ENCODE results near the gene IFNL4. TPM values are rescaled to one million over a fixed set of nuclear protein-coding genes. Genes with fewer than 3 reads are reported as not detected.
"Not testable (repeated sequence)": the region's sequence is repeated elsewhere in the genome, so short reads cannot be mapped to it uniquely, and the experiment has no call there.

IFNL4 gene
- total and polyA plus RNA-seq, 2 donors (not counting 1 experiment from before 2014, with no cell fraction given), result not detected

DNA sequence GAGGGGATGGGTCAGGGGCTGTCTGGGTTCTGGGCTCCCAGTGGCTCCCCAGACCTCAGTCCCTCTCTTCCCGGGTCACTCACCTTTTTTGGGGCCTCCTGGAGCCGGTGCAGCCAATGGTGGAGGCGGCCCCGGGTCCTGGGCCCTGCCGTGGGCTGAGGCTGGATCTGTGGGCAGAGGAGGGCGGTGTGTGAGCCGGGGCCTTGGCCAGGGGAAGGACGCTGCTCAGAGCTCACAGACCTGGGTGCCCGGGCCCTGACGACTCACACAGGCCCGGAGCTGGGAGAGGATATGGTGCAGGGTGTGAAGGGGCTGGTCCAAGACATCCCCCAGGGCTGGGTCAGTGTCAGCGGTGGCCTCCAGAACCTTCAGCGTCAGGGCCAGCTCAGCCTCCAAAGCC, 4.9 kb downstream of the IFNL4 start:
- not testable (repeated sequence) for H2AFZ ChIP-seq (ENCODE audit: low read length); H3K9me3 ChIP-seq (ENCODE audit: control insufficient read depth, insufficient read depth, low read depth, low read length); DNase-seq (ENCODE audit: low read depth in 2 of 2); H3K27ac ChIP-seq (ENCODE audit: insufficient read depth, low read length); H3K4me2 ChIP-seq (ENCODE audit: extremely low read depth, insufficient read depth, low read length); H3K9ac ChIP-seq (ENCODE audit: insufficient read depth, low read length); H4K20me1 ChIP-seq (ENCODE audit: control insufficient read depth, extremely low read depth, insufficient read depth, low read length); H3K79me2 ChIP-seq (ENCODE audit: control insufficient read depth, insufficient read depth, low read length); H3K4me3 ChIP-seq (replicated peaks in 1 of 4; ENCODE audit: control extremely low read depth in 1 of 4, insufficient read depth in 1 of 4, low read depth in 3 of 4, low read length in 4 of 4); H3K4me1 ChIP-seq (ENCODE audit: control insufficient read depth, extremely low read depth, insufficient read depth, low read length); H3K36me3 ChIP-seq (ENCODE audit: control insufficient read depth, insufficient read depth, low read length)
- peaks cover 22% of the 10 kb centered on the region for H3K27me3 ChIP-seq (ENCODE audit: control insufficient read depth, insufficient read depth, low read length)

DNA sequence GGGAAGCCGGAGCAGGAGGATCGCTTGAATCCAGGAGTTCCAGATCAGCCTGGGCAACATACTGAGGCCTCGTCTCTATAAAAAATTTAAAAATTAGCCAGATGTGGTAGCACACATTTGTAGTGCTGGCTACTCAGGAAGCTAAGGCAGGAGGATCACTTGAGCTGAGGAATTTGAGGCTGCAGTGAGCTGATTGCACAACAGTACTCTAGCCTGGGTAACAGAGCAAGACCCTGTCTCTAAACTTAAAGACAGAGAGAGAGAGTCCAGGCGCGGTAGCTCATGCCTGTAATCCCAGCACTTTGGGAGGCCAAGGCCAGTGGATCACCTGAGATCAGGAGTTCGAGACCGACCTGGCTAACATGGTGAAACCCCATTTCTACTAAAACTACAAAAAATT, 8.2 kb downstream of the IFNL4 start:
- Histone ChIP-seq H3K4me2 (ENCODE audit: extremely low read depth, insufficient read depth, low read length) (no peak overlapping the region), H3K27ac (ENCODE audit: insufficient read depth, low read length) (no peak overlapping the region), H4K20me1 (ENCODE audit: control insufficient read depth, extremely low read depth, insufficient read depth, low read length) (no peaks in the 10 kb centered on the region), H3K79me2 (ENCODE audit: control insufficient read depth, insufficient read depth, low read length) (no peaks in the 10 kb centered on the region), H3K27me3 (ENCODE audit: control insufficient read depth, insufficient read depth, low read length) (peaks cover 4% of the 10 kb centered on the region), H2AFZ (ENCODE audit: low read length) (no peak overlapping the region), H3K36me3 (ENCODE audit: control insufficient read depth, insufficient read depth, low read length) (no peaks in the 10 kb centered on the region), H3K9ac (ENCODE audit: insufficient read depth, low read length) (no peak overlapping the region), H3K9me3 (ENCODE audit: control insufficient read depth, insufficient read depth, low read depth, low read length) (no peaks in the 10 kb centered on the region), H3K4me3 (replicated peaks in 1 of 4; ENCODE audit: control extremely low read depth in 1 of 4, insufficient read depth in 1 of 4, low read depth in 3 of 4, low read length in 4 of 4) (no peak overlapping the region), H3K4me1 (ENCODE audit: control insufficient read depth, extremely low read depth, insufficient read depth, low read length) (no peaks in the 10 kb centered on the region)
- TF ChIP-seq, protein P1, sequence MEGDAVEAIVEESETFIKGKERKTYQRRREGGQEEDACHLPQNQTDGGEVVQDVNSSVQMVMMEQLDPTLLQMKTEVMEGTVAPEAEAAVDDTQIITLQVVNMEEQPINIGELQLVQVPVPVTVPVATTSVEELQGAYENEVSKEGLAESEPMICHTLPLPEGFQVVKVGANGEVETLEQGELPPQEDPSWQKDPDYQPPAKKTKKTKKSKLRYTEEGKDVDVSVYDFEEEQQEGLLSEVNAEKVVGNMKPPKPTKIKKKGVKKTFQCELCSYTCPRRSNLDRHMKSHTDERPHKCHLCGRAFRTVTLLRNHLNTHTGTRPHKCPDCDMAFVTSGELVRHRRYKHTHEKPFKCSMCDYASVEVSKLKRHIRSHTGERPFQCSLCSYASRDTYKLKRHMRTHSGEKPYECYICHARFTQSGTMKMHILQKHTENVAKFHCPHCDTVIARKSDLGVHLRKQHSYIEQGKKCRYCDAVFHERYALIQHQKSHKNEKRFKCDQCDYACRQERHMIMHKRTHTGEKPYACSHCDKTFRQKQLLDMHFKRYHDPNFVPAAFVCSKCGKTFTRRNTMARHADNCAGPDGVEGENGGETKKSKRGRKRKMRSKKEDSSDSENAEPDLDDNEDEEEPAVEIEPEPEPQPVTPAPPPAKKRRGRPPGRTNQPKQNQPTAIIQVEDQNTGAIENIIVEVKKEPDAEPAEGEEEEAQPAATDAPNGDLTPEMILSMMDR (conservative IDR thresholded peaks at IDR 0.05 in 1 of 2, IDR thresholded peaks at IDR 0.05 in 1 of 2; ENCODE audit: low read depth in 1 of 2, low read length in 2 of 2), result no peak
- no peak for TF ChIP-seq EZH2 (IDR thresholded peaks at IDR 0.05; ENCODE audit: low read length, missing control alignments)
- no peak for DNase-seq (ENCODE audit: low read depth in 2 of 2)

DNA sequence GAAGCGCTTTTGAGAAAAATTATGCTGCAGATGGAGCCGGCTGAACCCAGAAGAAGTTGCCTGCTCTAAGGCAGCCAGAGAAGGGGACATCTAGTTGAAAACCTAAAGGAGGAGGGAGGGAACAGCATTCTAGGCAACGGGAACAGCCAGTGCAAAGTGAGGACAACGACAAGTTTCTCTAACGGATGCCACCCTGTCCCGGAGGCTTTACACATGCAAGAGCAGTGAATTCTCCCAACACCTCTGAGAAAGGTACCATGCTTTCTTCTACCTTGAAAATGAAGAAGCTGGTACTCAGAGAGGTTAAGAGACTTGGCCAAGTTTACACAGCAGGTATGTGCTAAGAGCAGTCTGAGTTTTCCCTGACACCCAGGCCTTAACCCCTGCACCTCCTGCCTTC, 9.7 kb downstream of the IFNL4 start:
- Histone ChIP-seq H3K9me3 (ENCODE audit: control insufficient read depth, insufficient read depth, low read depth, low read length) (no peaks in the 10 kb centered on the region), H3K9ac (ENCODE audit: insufficient read depth, low read length) (no peak overlapping the region), H3K4me1 (ENCODE audit: control insufficient read depth, extremely low read depth, insufficient read depth, low read length) (no peaks in the 10 kb centered on the region), H3K79me2 (ENCODE audit: control insufficient read depth, insufficient read depth, low read length) (no peaks in the 10 kb centered on the region), H3K36me3 (ENCODE audit: control insufficient read depth, insufficient read depth, low read length) (no peaks in the 10 kb centered on the region), H3K27me3 (ENCODE audit: control insufficient read depth, insufficient read depth, low read length) (peaks cover 4% of the 10 kb centered on the region), H3K27ac (ENCODE audit: insufficient read depth, low read length) (no peak overlapping the region), H3K4me3 (replicated peaks in 1 of 4; ENCODE audit: control extremely low read depth in 1 of 4, insufficient read depth in 1 of 4, low read depth in 3 of 4, low read length in 4 of 4) (no peak overlapping the region), H3K4me2 (ENCODE audit: extremely low read depth, insufficient read depth, low read length) (no peak overlapping the region), H4K20me1 (ENCODE audit: control insufficient read depth, extremely low read depth, insufficient read depth, low read length) (no peaks in the 10 kb centered on the region), H2AFZ (ENCODE audit: low read length) (no peak overlapping the region)
- DNase-seq (ENCODE audit: low read depth in 2 of 2), result no peak
- no peak for TF ChIP-seq EZH2 (IDR thresholded peaks at IDR 0.05; ENCODE audit: low read length, missing control alignments)
- TF ChIP-seq, protein P1 (conservative IDR thresholded peaks at IDR 0.05 in 1 of 2, IDR thresholded peaks at IDR 0.05 in 1 of 2; ENCODE audit: low read depth in 1 of 2, low read length in 2 of 2), result no peak

All from fibroblast of lung (primary cell).